Ascending aorta (tissue), 2 donors: ENCODE data around the gene SLC28A3. TPM values are rescaled to one million over a fixed set of nuclear protein-coding genes. Genes with fewer than 3 reads are reported as not detected.

Experiments used
- DNase-seq, 2 donors: peaks; one replicate each; pipeline ENCODE4 v3.0.0-alpha.2; 2019; ENCODE audit warnings: low spot score in 2 of 2
- H3K27ac ChIP-seq, 2 donors: fragments of 200-600 bp; sonication (generic); one replicate each; pipeline ENCODE4 v1.5.1; 2016 to 2017; ENCODE audit warnings: mild to moderate bottlenecking in 1 of 2
- H3K27me3 ChIP-seq: fragments of 200-600 bp; sonication (generic); one replicate; pipeline ENCODE4 v1.5.1; 2017
- H3K36me3 ChIP-seq, 2 donors: fragments of 200-600 bp; sonication (generic); one replicate each; pipeline ENCODE4 v1.5.1; 2016
- H3K4me1 ChIP-seq, 2 donors: fragments of 200-600 bp; sonication (generic); one replicate each; pipeline ENCODE4 v1.5.1; 2016 to 2017; ENCODE audit warnings: mild to moderate bottlenecking in 1 of 2
- H3K4me3 ChIP-seq, 2 donors: fragments of 200-600 bp; sonication (generic); one replicate each; pipeline ENCODE4 v1.5.1; 2016 to 2017; ENCODE audit warnings: mild to moderate bottlenecking in 1 of 2
- H3K9me3 ChIP-seq, 2 donors: fragments of 200-600 bp; sonication (generic); one replicate each; pipeline ENCODE4 v1.5.1; 2016
- intact Hi-C: fragments of 100-400 bp; cut with DNase I; formaldehyde crosslinking; loops from one replicate; pipeline ENCODE4 v1.15.1; 2023
- total RNA-seq: library from RNA; depleted of rRNA; stranded (reverse); fragments of >200 nt; gene quantifications from one replicate; pipeline ENCODE4 v1.1.0, GENCODE V29; 2016
- TF ChIP-seq, protein P1 (sequence below), 3 experiments: fragments of 200-600 bp in 2 of 3; fragments of 450-650 bp in 1 of 3; sonication (generic) in 2 of 3; IDR thresholded peaks; one replicate each; pipeline ENCODE4 v1.5.1; 2016 to 2019; ENCODE audit warnings: antibody characterized with exemption in 3 of 3, mild to moderate bottlenecking in 1 of 3, moderate library complexity in 1 of 3

SLC28A3 gene
- total RNA-seq, 1 donor from 2014 or later: not detected

GRCh38 chr9:84271531-84271900, 69.0 kb downstream of the SLC28A3 start:
- H3K9me3 ChIP-seq: no peaks in the 10 kb centered on the region
- peak in 1 of 2 donors; percentile 69 for DNase-seq
- no peaks in the 10 kb centered on the region for H3K36me3 ChIP-seq
- H3K4me3 ChIP-seq: peak overlapping the region; percentile 5 to 45
- no peaks in the 10 kb centered on the region for H3K27me3 ChIP-seq
- TF ChIP-seq, protein P1, sequence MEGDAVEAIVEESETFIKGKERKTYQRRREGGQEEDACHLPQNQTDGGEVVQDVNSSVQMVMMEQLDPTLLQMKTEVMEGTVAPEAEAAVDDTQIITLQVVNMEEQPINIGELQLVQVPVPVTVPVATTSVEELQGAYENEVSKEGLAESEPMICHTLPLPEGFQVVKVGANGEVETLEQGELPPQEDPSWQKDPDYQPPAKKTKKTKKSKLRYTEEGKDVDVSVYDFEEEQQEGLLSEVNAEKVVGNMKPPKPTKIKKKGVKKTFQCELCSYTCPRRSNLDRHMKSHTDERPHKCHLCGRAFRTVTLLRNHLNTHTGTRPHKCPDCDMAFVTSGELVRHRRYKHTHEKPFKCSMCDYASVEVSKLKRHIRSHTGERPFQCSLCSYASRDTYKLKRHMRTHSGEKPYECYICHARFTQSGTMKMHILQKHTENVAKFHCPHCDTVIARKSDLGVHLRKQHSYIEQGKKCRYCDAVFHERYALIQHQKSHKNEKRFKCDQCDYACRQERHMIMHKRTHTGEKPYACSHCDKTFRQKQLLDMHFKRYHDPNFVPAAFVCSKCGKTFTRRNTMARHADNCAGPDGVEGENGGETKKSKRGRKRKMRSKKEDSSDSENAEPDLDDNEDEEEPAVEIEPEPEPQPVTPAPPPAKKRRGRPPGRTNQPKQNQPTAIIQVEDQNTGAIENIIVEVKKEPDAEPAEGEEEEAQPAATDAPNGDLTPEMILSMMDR (IDR thresholded peaks at IDR 0.05): no peak
- intact Hi-C loops: no loop called here
- no peaks in the 10 kb centered on the region for H3K4me1 ChIP-seq
- no peak overlapping the region for H3K27ac ChIP-seq

GRCh38 chr9:84270847-84271530, 69.6 kb downstream of the SLC28A3 start:
- Histone ChIP-seq H3K4me1 (no peaks in the 10 kb centered on the region), H3K4me3 (peak overlapping the region in 1 of 2 donors; percentile 45), H3K27ac (no peak overlapping the region), H3K27me3 (no peaks in the 10 kb centered on the region), H3K36me3 (no peaks in the 10 kb centered on the region), H3K9me3 (no peaks in the 10 kb centered on the region)
- DNase-seq: no peak
- TF ChIP-seq, protein P1 (IDR thresholded peaks at IDR 0.05): no peak
- intact Hi-C loops: no loop called here

- H3K4me3 ChIP-seq: no peak overlapping the region
- intact Hi-C loops: no loop called here
Measured at GRCh38 chr9:84266087-84266561, 74.4 kb downstream of the SLC28A3 start.

GRCh38 chr9:84264307-84265029, 76.1 kb downstream of the SLC28A3 start:
- intact Hi-C loops: no loop called here

More at GRCh38 chr9:84266087-84266561, 74.4 kb downstream of the SLC28A3 start:
- no peak for DNase-seq
- TF ChIP-seq, protein P1 (IDR thresholded peaks at IDR 0.05): no peak
- Histone ChIP-seq H3K4me1 (no peaks in the 10 kb centered on the region), H3K36me3 (no peaks in the 10 kb centered on the region), H3K27ac (no peak overlapping the region), H3K27me3 (no peaks in the 10 kb centered on the region), H3K9me3 (no peaks in the 10 kb centered on the region)

GRCh38 chr9:84261070-84261746, 79.3 kb downstream of the SLC28A3 start:
- peak overlapping the region; percentile 43 to 54 for H3K4me3 ChIP-seq
- TF ChIP-seq, protein P1 (IDR thresholded peaks at IDR 0.05): peak; percentile 69 to 87 (median 69)
- H3K4me1 ChIP-seq: no peaks in the 10 kb centered on the region
- H3K36me3 ChIP-seq: no peaks in the 10 kb centered on the region
- intact Hi-C loops: loop anchor here (1.0 kb wide), 1 partner anchor 323 kb away; no protein-coding TSS in a partner anchor
- no peaks in the 10 kb centered on the region for H3K27me3 ChIP-seq
- no peak overlapping the region for H3K27ac ChIP-seq
- peak in 1 of 2 donors; percentile 79 for DNase-seq
- no peaks in the 10 kb centered on the region for H3K9me3 ChIP-seq

More at GRCh38 chr9:84264307-84265029, 76.1 kb downstream of the SLC28A3 start:
- no peaks in the 10 kb centered on the region for H3K9me3 ChIP-seq
- TF ChIP-seq, protein P1 (IDR thresholded peaks at IDR 0.05): no peak
- H3K36me3 ChIP-seq: no peaks in the 10 kb centered on the region
- DNase-seq: no peak
- no peaks in the 10 kb centered on the region for H3K4me1 ChIP-seq
- no peak overlapping the region for H3K27ac ChIP-seq
- H3K4me3 ChIP-seq: no peak overlapping the region
- no peaks in the 10 kb centered on the region for H3K27me3 ChIP-seq
